DND-41 (cell line): ENCODE results near the gene ABHD12B.

Experiments used
- CTCF ChIP-seq: IDR thresholded peaks from 2 replicates; pipeline ENCODE4 v1.5.1; 2012; ENCODE audit warnings: borderline replicate concordance, low read length, moderate library complexity, mild to moderate bottlenecking; ENCODE audit not compliant: poor library complexity, severe bottlenecking; ENCODE audit errors: extremely low read depth
- EZH2 ChIP-seq: IDR thresholded peaks from 3 replicates; pipeline ENCODE4 v1.6.1; 2012; ENCODE audit warnings: borderline replicate concordance, low read depth, mild to moderate bottlenecking, moderate library complexity, low read length, inconsistent platforms; ENCODE audit not compliant: severe bottlenecking

GRCh38 chr14:50936882-50937281 lies 65.0 kb downstream of the ABHD12B start:
- TF ChIP-seq CTCF (no peak), EZH2 (no peak)
